Neural crest cell (in vitro differentiated cells): Measurements from ENCODE around the gene ZNF460. TPM values are rescaled to one million over a fixed set of nuclear protein-coding genes. Genes with fewer than 3 reads are reported as not detected.

Experiments used
- DNase-seq: peaks from one replicate; pipeline ENCODE4 v3.0.0; 2021; ENCODE audit warnings: low read depth, mixed read lengths, low spot score
- H3K27ac Mint-ChIP-seq: one replicate; pipeline ENCODE4 v1.8.0; 2021; ENCODE audit warnings: mild to moderate bottlenecking, mixed read lengths; ENCODE audit not compliant: unreplicated experiment
- H3K27me3 Mint-ChIP-seq: 2 replicates; pipeline ENCODE4 v1.8.0; 2021; ENCODE audit warnings: low read depth, mild to moderate bottlenecking, mixed read lengths
- H3K36me3 Mint-ChIP-seq: 2 replicates; pipeline ENCODE4 v1.8.0; 2021; ENCODE audit warnings: low read depth, mild to moderate bottlenecking, mixed read lengths
- H3K4me1 Mint-ChIP-seq: 2 replicates; pipeline ENCODE4 v1.8.0; 2021; ENCODE audit warnings: mixed read lengths
- H3K4me3 Mint-ChIP-seq: one replicate; pipeline ENCODE4 v1.8.0; 2021; ENCODE audit warnings: mild to moderate bottlenecking, mixed read lengths
- H3K9me3 Mint-ChIP-seq: 2 replicates; pipeline ENCODE4 v1.8.0; 2021; ENCODE audit warnings: mixed read lengths
- total RNA-seq: library from RNA; stranded (reverse); gene quantifications from 2 replicates; pipeline ENCODE4 v1.2.1, GENCODE V29; 2021
- TF ChIP-seq, protein P1 (sequence below): fragments of 200-600 bp; sonication (generic); conservative IDR thresholded peaks from 2 replicates; pipeline ENCODE4 v1.5.0; 2021; ENCODE audit warnings: antibody characterized with exemption, mild to moderate bottlenecking

ZNF460 gene
- total RNA-seq, 1 donor from 2014 or later: 58.5 TPM

DNA sequence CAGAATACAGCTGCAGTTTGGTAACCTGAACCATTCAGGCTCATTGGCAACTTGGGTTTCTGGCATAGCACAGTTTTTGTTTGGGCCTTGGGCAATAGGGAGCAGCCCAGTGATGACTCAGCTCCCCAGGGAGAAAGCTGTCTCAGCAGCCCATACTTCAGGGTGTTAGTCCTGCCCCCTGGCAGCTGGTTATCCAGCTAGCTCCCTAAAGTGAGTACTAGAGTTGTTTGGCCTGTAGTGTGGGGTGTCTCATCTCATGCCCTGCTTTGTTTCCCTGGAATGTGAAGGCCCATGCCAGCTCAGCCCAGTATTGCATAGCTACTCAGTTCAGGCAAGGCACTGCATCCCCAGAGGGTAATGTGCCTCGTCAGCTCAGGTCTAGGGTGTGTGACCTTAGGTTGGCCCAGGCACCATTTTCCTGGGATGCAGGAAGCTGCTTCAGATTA, 21.8 kb downstream of the ZNF460 start:
- Mint-ChIP-seq H3K27me3 (no peaks in the 10 kb centered on the region), H3K27ac (no peak overlapping the region), H3K4me3 (no peak overlapping the region), H3K9me3 (no peaks in the 10 kb centered on the region), H3K4me1 (no peaks in the 10 kb centered on the region), H3K36me3 (peaks cover 21% of the 10 kb centered on the region)
- no peak for DNase-seq
- TF ChIP-seq, protein P1, sequence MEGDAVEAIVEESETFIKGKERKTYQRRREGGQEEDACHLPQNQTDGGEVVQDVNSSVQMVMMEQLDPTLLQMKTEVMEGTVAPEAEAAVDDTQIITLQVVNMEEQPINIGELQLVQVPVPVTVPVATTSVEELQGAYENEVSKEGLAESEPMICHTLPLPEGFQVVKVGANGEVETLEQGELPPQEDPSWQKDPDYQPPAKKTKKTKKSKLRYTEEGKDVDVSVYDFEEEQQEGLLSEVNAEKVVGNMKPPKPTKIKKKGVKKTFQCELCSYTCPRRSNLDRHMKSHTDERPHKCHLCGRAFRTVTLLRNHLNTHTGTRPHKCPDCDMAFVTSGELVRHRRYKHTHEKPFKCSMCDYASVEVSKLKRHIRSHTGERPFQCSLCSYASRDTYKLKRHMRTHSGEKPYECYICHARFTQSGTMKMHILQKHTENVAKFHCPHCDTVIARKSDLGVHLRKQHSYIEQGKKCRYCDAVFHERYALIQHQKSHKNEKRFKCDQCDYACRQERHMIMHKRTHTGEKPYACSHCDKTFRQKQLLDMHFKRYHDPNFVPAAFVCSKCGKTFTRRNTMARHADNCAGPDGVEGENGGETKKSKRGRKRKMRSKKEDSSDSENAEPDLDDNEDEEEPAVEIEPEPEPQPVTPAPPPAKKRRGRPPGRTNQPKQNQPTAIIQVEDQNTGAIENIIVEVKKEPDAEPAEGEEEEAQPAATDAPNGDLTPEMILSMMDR: no peak

DNA sequence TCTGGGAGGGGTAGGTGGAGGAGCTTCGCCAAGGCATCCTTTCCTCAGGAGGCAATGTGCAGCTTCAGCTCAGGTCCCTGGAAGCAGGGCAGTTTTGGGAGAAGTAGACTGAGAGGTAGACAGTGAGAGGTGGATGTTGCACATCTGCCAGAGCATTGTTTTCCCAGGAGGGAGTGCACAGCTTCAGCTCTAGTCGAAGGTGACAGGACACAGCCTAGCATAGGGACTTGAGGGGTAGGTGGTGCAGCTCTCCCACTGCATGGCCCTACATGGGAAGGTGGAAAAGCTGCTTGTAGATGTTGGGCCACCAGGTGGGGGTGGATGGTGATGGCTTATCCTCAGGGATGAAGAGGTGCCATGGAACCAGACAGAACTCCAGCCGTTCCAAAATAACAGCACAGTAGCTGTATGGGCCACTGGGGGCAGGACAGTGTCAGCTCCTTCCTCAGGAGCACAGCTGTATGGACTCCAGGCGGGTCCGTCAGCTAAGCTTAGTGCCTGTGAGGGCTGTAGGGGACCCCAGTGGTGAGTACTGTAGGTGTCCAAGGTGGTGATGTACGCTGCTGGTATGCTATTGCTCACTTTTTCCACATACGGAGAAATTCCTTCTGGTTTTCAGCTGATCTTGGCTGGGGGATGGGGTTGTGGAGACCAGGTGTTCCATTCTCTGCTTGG, 22.6 kb downstream of the ZNF460 start:
- Mint-ChIP-seq H3K27me3 (no peaks in the 10 kb centered on the region), H3K4me1 (no peaks in the 10 kb centered on the region), H3K4me3 (no peak overlapping the region), H3K36me3 (peaks cover 17% of the 10 kb centered on the region), H3K9me3 (no peaks in the 10 kb centered on the region), H3K27ac (no peak overlapping the region)
- no peak for DNase-seq
- TF ChIP-seq, protein P1: no peak

DNA sequence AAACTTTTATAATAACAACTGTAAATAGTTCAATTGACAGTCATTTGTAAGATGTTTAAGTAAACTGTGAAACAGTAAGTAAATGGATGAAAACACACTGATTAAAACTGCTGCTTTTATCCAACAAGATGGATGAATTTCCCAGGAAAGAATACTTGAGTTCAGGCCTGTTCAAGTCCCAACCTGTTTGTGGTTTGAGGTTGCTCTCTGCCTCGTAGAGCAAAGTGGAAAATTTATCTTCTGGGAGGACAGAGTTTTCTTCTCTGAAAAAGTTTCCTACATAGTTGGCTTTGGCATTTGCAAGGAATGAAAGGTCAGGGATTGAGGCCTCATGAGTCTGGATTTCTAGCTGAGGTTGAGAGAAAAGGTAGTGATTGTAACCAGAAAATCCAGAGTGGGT, 24.8 kb downstream of the ZNF460 start:
- TF ChIP-seq, protein P1: no peak
- Mint-ChIP-seq H3K4me3 (no peak overlapping the region), H3K27me3 (no peaks in the 10 kb centered on the region), H3K36me3 (peaks cover 8% of the 10 kb centered on the region), H3K27ac (no peak overlapping the region), H3K9me3 (peaks cover 6% of the 10 kb centered on the region), H3K4me1 (no peaks in the 10 kb centered on the region)
- no peak for DNase-seq

DNA sequence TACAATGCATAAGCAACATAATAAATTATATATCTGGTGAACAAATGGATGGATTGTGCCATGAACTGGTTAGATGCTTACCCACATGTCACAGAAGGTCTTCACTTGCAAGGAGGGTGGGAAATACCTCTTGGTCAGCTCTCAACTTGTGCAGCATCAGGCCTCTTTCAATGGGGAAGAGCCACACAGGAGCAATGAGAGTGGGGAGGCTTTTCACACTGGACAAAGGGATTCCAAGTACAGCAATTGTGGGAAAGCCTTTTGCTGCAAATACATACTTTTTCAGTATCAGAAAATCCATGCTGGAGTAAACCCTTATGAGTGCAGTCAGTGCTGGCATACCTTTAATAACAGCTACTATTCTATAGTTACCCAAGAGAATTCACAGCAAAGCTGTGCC, 28.2 kb downstream of the ZNF460 start:
- Mint-ChIP-seq H3K4me1 (no peaks in the 10 kb centered on the region), H3K36me3 (no peaks in the 10 kb centered on the region)

DNA sequence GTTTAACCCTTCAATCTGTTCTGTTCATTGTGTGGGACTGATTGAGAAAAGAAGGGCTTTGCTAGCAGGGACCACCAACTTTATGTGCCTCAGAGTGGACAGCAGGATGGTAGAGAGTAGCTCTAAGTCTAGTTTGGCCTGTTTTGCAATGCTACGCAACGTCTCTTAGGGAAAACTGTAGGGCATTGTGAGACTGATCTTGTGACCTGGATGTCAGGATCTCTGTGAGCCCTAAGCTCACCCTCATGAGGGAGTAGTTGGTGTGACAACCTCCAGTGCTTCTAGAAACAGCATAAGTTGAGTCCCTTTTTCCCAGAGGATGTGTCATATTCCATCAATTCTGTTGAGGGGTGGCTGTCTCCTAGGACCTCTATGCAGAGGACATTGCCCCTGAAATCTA, 30.5 kb downstream of the ZNF460 start:
- H3K27ac Mint-ChIP-seq: no peak overlapping the region
- peaks cover 46% of the 10 kb centered on the region for H3K27me3 Mint-ChIP-seq
- H3K4me3 Mint-ChIP-seq: no peak overlapping the region
- peaks cover 6% of the 10 kb centered on the region for H3K9me3 Mint-ChIP-seq
- TF ChIP-seq, protein P1: no peak
- no peaks in the 10 kb centered on the region for H3K4me1 Mint-ChIP-seq
- no peak for DNase-seq
- H3K36me3 Mint-ChIP-seq: no peaks in the 10 kb centered on the region

More for the DNA sequence above, 28.2 kb downstream of the ZNF460 start:
- H3K27me3 Mint-ChIP-seq: peaks cover 24% of the 10 kb centered on the region
- no peak overlapping the region for H3K4me3 Mint-ChIP-seq
- H3K27ac Mint-ChIP-seq: no peak overlapping the region
- DNase-seq: no peak
- peaks cover 6% of the 10 kb centered on the region for H3K9me3 Mint-ChIP-seq
- TF ChIP-seq, protein P1: no peak
